K562 (cell line): Measurements from ENCODE around the gene ING4. TPM values are rescaled to one million over a fixed set of nuclear protein-coding genes. Genes with fewer than 3 reads are reported as not detected.
A peak's percentile ranks its signal among the peaks of the same experiment; 100 is the strongest.

Source experiments
- BHLHE40 ChIP-seq: IDR thresholded peaks from 2 replicates; pipeline ENCODE4 v1.6.1; 2011; ENCODE audit warnings: low read length, improper control_type of control experiment
- CGGBP1 ChIP-seq: fragments of 250-450 bp; sonication (Bioruptor Pico); IDR thresholded peaks from 2 replicates; pipeline ENCODE4 v1.9.0; 2021; ENCODE audit warnings: mild to moderate bottlenecking
- CXXC5 ChIP-seq: fragments of 250-450 bp; sonication (Bioruptor Pico); IDR thresholded peaks from 2 replicates; pipeline ENCODE4 v1.8.0; 2022; ENCODE audit warnings: inconsistent platforms, mild to moderate bottlenecking, moderate library complexity
- EGR1 ChIP-seq: fragments of 450-650 bp; conservative IDR thresholded peaks from 2 replicates; pipeline ENCODE4 v1.6.1; 2017; ENCODE audit warnings: mild to moderate bottlenecking
- HDAC2 ChIP-seq: fragments of 450-650 bp; IDR thresholded peaks from 2 replicates; pipeline ENCODE4 v1.6.1; 2016; ENCODE audit warnings: mild to moderate bottlenecking
- LCOR ChIP-seq: sonication (generic); formaldehyde crosslinking; IDR thresholded peaks from 2 replicates; pipeline ENCODE4 v1.8.0; 2022; ENCODE audit warnings: mild to moderate bottlenecking, missing genetic modification reagents
- MBD2 ChIP-seq: sonication (generic); IDR thresholded peaks from 2 replicates; pipeline ENCODE4 v1.6.1; 2016; ENCODE audit warnings: low read depth, borderline replicate concordance
- MYC ChIP-seq, 2 experiments: fragments of 250-450 bp in 1 of 2; sonication (Bioruptor Pico) in 1 of 2; IDR thresholded peaks; 2 replicates each; pipeline versions ENCODE4 v1.5.1 to v1.6.1; 2012 to 2021; ENCODE audit warnings: low read depth in 2 of 2, borderline replicate concordance in 1 of 2, improper control_type of control experiment in 1 of 2, low read length in 1 of 2, mild to moderate bottlenecking in 1 of 2, moderate library complexity in 1 of 2
- PHF21A ChIP-seq: fragments of 450-650 bp; IDR thresholded peaks from 2 replicates; pipeline ENCODE4 v1.6.1; 2017; ENCODE audit warnings: low read depth, borderline replicate concordance
- PHTF2 ChIP-seq: fragments of 250-450 bp; sonication (Bioruptor Pico); IDR thresholded peaks from 2 replicates; pipeline ENCODE4 v1.5.0; 2021; ENCODE audit warnings: mild to moderate bottlenecking
- POU5F1 ChIP-seq: fragments of 150-350 bp; IDR thresholded peaks from 2 replicates; pipeline ENCODE4 v1.6.1; 2014; ENCODE audit warnings: borderline replicate concordance, low read length, low read depth, mild to moderate bottlenecking; ENCODE audit not compliant: partially characterized antibody
- RB1 ChIP-seq: fragments of 450-650 bp; IDR thresholded peaks from 2 replicates; pipeline ENCODE4 v1.6.1; 2017; ENCODE audit warnings: low read depth, mild to moderate bottlenecking
- RBFOX2 ChIP-seq: fragments of 200-400 bp; formaldehyde crosslinking; IDR thresholded peaks from 2 replicates; pipeline ENCODE4 v1.6.1; 2017; ENCODE audit warnings: low read depth, mild to moderate bottlenecking, low read length, moderate library complexity
- RUNX1 ChIP-seq: sonication (generic); IDR thresholded peaks from 2 replicates; pipeline ENCODE4 v1.6.1; 2016; ENCODE audit warnings: antibody characterized with exemption, low read depth
- SREBF1 ChIP-seq: fragments of 150-350 bp; IDR thresholded peaks from 2 replicates; pipeline ENCODE4 v1.6.1; 2014; ENCODE audit warnings: antibody characterized with exemption, low read depth, low read length, borderline replicate concordance
- TCF3 ChIP-seq: sonication (generic); formaldehyde crosslinking; IDR thresholded peaks from 2 replicates; pipeline ENCODE4 v1.4.0; 2020; ENCODE audit warnings: mild to moderate bottlenecking, missing genetic modification reagents
- TOE1 ChIP-seq, 2 experiments: fragments of 450-650 bp in 1 of 2; sonication (generic) in 1 of 2; formaldehyde crosslinking in 1 of 2; IDR thresholded peaks; 2 replicates each; pipeline versions ENCODE4 v1.7.1 to v1.8.0; 2016 to 2022; ENCODE audit warnings: borderline replicate concordance in 2 of 2, mild to moderate bottlenecking in 2 of 2, antibody characterized with exemption in 1 of 2, inconsistent platforms in 1 of 2, low read depth in 1 of 2, missing genetic modification reagents in 1 of 2, moderate library complexity in 1 of 2
- XRCC4 ChIP-seq: IDR thresholded peaks from one replicate; pipeline ENCODE4 v1.6.1; 2011; ENCODE audit not compliant: insufficient read depth, insufficient read length; ENCODE audit errors: extremely low read depth
- ZC3H11A ChIP-seq: IDR thresholded peaks from 2 replicates; pipeline ENCODE4 v1.6.1; 2012; ENCODE audit warnings: low read depth, low read length, improper control_type of control experiment
- ZNF175 ChIP-seq: fragments of 200-800 bp; sonication (Bioruptor generic); IDR thresholded peaks from 2 replicates; pipeline ENCODE4 v1.6.1; 2016; ENCODE audit warnings: low read depth, mild to moderate bottlenecking, missing genetic modification characterization, missing compliant biosample characterization
- ZNF24 ChIP-seq: fragments of 450-650 bp; IDR thresholded peaks from 2 replicates; pipeline ENCODE4 v1.6.1; 2016
- ZNF551 ChIP-seq: fragments of 250-450 bp; sonication (Bioruptor Pico); IDR thresholded peaks from 2 replicates; pipeline ENCODE4 v1.5.0; 2021; ENCODE audit warnings: mild to moderate bottlenecking, moderate library complexity
- polyA plus RNA-seq, 8 experiments: library from polyadenylated mRNA; depleted of rRNA in 4 of 8; stranded (reverse) in 5 of 8; unstranded in 3 of 8; fragments of >200 nt; fragmentation: Nextera tagmentation in 2 of 8; fragmentation: Illumina TruSeq in 1 of 8; extraction: Ambion mirVana in 2 of 8; extraction: Trizol in 1 of 8; gene quantifications; 2 replicates each; pipeline versions ENCODE4 v1.2.1 to v1.2.3, GENCODE V29; 2011 to 2014; ENCODE audit warnings: inconsistent platforms in 1 of 8, missing spikeins in 1 of 8
- total RNA-seq, 7 experiments: library from RNA; depleted of rRNA in 6 of 7; stranded (reverse); fragments of >200 nt in 6 of 7; fragmentation: Illumina TruSeq in 2 of 7; extraction: Trizol in 2 of 7; gene quantifications; 2 replicates each; pipeline versions ENCODE4 v1.2.1 to v1.2.3, GENCODE V29; 2011 to 2021; ENCODE audit warnings: low replicate concordance in 1 of 7
- TF ChIP-seq, protein P1 (sequence below): fragments of 450-650 bp; IDR thresholded peaks from 2 replicates; pipeline ENCODE4 v1.7.0; 2016; ENCODE audit warnings: borderline replicate concordance
- TF ChIP-seq, protein P2 (sequence below): fragments of 450-650 bp; IDR thresholded peaks from 2 replicates; pipeline ENCODE4 v1.6.1; 2016; ENCODE audit warnings: missing biosample characterization, missing genetic modification characterization

The ING4 gene
- total and polyA plus RNA-seq, 9 of the 15 experiments (the other 6 are each of a cell fraction or from before 2014, with no cell fraction given) = 6.6 to 30.2 (median 15.7) TPM

- TF ChIP-seq BHLHE40 = no peak
- peak; percentile 60; the same call in 1 of the 2 replicates for TF ChIP-seq MYC (IDR thresholded peaks at IDR 0.05; ENCODE audit: low read depth, low read length)
- no peak for TF ChIP-seq MYC (CRISPR knock-in tag; IDR thresholded peaks at IDR 0.05; ENCODE audit: borderline replicate concordance, low read depth)
- TF ChIP-seq MBD2 = peak; percentile 75
- no peak for TF ChIP-seq XRCC4
- TF ChIP-seq ZC3H11A = peak; percentile 62; the same call in 1 of the 2 replicates
- TF ChIP-seq, protein P1, sequence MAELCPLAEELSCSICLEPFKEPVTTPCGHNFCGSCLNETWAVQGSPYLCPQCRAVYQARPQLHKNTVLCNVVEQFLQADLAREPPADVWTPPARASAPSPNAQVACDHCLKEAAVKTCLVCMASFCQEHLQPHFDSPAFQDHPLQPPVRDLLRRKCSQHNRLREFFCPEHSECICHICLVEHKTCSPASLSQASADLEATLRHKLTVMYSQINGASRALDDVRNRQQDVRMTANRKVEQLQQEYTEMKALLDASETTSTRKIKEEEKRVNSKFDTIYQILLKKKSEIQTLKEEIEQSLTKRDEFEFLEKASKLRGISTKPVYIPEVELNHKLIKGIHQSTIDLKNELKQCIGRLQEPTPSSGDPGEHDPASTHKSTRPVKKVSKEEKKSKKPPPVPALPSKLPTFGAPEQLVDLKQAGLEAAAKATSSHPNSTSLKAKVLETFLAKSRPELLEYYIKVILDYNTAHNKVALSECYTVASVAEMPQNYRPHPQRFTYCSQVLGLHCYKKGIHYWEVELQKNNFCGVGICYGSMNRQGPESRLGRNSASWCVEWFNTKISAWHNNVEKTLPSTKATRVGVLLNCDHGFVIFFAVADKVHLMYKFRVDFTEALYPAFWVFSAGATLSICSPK = no peak
- peak; percentile 71 for TF ChIP-seq RBFOX2
- TF ChIP-seq POU5F1 = peak; percentile 88
- TF ChIP-seq RB1 = peak; percentile 94
- TF ChIP-seq PHF21A = no peak
- TF ChIP-seq TOE1 (IDR thresholded peaks at IDR 0.05; ENCODE audit: borderline replicate concordance) = no peak; the same call in 1 of the 2 replicates
- no peak for TF ChIP-seq TOE1 (CRISPR knock-in tag; IDR thresholded peaks at IDR 0.05; ENCODE audit: borderline replicate concordance, low read depth)
- TF ChIP-seq CGGBP1 (CRISPR knock-in tag) = no peak
- 0 out of 2 replicates have a peak, but pooled peaks have one; percentile 8 for TF ChIP-seq ZNF24
- 0 out of 2 replicates have a peak, but pooled peaks have one; percentile 8 for TF ChIP-seq LCOR (CRISPR knock-in tag)
- TF ChIP-seq HDAC2 = peak; percentile 61
- TF ChIP-seq, protein P2, sequence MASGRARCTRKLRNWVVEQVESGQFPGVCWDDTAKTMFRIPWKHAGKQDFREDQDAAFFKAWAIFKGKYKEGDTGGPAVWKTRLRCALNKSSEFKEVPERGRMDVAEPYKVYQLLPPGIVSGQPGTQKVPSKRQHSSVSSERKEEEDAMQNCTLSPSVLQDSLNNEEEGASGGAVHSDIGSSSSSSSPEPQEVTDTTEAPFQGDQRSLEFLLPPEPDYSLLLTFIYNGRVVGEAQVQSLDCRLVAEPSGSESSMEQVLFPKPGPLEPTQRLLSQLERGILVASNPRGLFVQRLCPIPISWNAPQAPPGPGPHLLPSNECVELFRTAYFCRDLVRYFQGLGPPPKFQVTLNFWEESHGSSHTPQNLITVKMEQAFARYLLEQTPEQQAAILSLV (tag) = peak; percentile 62; the same call in 1 of the 2 replicates
- TF ChIP-seq ZNF551 (CRISPR knock-in tag) = no peak
- TF ChIP-seq EGR1 = peak; percentile 40
- TF ChIP-seq CXXC5 = peak; percentile 95
- no peak for TF ChIP-seq SREBF1
- TF ChIP-seq PHTF2 (CRISPR knock-in tag) = no peak
- TF ChIP-seq TCF3 = no peak; the same call in 1 of the 2 replicates
- TF ChIP-seq ZNF175 (CRISPR knock-in tag) = peak; percentile 81
- TF ChIP-seq RUNX1 = no peak
Measured at GRCh38 chr12:6662906-6663742, at the start of gene ING4 (continued).
